ENCODE results near the gene ANO10.

DNA sequence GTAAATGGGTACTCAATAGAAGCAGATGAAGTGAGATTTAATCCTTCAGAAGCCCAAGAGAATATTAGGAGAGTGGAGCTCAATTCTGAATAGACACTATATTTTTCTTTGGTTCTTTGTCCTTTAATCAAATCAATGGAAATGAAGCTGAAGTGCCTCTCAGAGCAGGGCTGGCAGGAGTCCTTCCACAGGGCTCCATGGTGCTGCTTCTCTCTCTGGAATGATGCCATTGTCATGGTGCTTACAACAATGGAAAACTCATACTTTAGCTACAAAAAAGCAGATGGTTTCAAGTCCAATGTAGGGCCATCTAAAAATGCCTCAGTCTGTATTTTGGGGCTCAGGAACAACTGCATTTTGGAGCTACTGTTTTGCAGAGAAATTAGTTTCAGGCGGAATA, 210.4 kb downstream of the ANO10 start:
- TF ChIP-seq, protein P1, sequence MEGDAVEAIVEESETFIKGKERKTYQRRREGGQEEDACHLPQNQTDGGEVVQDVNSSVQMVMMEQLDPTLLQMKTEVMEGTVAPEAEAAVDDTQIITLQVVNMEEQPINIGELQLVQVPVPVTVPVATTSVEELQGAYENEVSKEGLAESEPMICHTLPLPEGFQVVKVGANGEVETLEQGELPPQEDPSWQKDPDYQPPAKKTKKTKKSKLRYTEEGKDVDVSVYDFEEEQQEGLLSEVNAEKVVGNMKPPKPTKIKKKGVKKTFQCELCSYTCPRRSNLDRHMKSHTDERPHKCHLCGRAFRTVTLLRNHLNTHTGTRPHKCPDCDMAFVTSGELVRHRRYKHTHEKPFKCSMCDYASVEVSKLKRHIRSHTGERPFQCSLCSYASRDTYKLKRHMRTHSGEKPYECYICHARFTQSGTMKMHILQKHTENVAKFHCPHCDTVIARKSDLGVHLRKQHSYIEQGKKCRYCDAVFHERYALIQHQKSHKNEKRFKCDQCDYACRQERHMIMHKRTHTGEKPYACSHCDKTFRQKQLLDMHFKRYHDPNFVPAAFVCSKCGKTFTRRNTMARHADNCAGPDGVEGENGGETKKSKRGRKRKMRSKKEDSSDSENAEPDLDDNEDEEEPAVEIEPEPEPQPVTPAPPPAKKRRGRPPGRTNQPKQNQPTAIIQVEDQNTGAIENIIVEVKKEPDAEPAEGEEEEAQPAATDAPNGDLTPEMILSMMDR (conservative IDR thresholded peaks at IDR 0.05 in 1 of 2, IDR thresholded peaks at IDR 0.05 in 1 of 2; ENCODE audit: extremely low read depth in 1 of 2, insufficient read depth in 1 of 2, low read depth in 1 of 2, low read length in 2 of 2): no peak
- TF ChIP-seq EZH2 (IDR thresholded peaks at IDR 0.05; ENCODE audit: borderline replicate concordance, low read length): no peak
